AG04450 (cell line): ENCODE measurements around the gene MANBA. TPM values are rescaled to one million over a fixed set of nuclear protein-coding genes. Genes with fewer than 3 reads are reported as not detected.

ENCODE experiments used
- CTCF ChIA-PET: fragments of 300-600, 350-600 bp; formaldehyde crosslinking; extraction: SDS; loops from one replicate; lab custom pipeline; 2022; ENCODE audit warnings: antibody characterized with exemption, inconsistent platforms; lab: Charles Lee
- POLR2A ChIA-PET: fragments of 350-600 bp; formaldehyde crosslinking; extraction: SDS; loops from one replicate; lab custom pipeline; 2021; ENCODE audit warnings: antibody characterized with exemption, inconsistent platforms; lab: Yijun Ruan, JAX
- DNase-seq: peaks from one replicate; pipeline ENCODE4 v3.0.0-alpha.2; 2011; ENCODE audit warnings: low read depth, low spot score
- H3K27ac ChIP-seq: one replicate; pipeline ENCODE4 v1.5.1; 2012; ENCODE audit warnings: low read depth, low read length, control low read depth
- H3K27me3 ChIP-seq: one replicate; pipeline ENCODE4 v1.6.0; 2012; ENCODE audit warnings: low read length; ENCODE audit not compliant: control insufficient read depth, insufficient read depth
- H3K4me3 ChIP-seq: 2 replicates; pipeline ENCODE4 v1.5.1; 2011; ENCODE audit warnings: mild to moderate bottlenecking, low read depth, low read length, control low read depth
- H3K9me3 ChIP-seq: 2 replicates; pipeline ENCODE4 v1.5.1; 2012; ENCODE audit warnings: low read length; ENCODE audit not compliant: control insufficient read depth, insufficient read depth
- CTCF ChIP-seq: IDR thresholded peaks from 2 replicates; pipeline ENCODE4 v1.5.1; 2011; ENCODE audit warnings: low read depth, low read length, control low read depth, inconsistent platforms
- polyA plus RNA-seq: library from polyadenylated mRNA; depleted of rRNA; stranded (reverse); fragments of >200 nt; gene quantifications from 2 replicates; pipeline ENCODE4 v1.2.3, GENCODE V29; 2011

MANBA gene
- polyA plus RNA-seq, 1 experiment, result 20.9 TPM

DNA sequence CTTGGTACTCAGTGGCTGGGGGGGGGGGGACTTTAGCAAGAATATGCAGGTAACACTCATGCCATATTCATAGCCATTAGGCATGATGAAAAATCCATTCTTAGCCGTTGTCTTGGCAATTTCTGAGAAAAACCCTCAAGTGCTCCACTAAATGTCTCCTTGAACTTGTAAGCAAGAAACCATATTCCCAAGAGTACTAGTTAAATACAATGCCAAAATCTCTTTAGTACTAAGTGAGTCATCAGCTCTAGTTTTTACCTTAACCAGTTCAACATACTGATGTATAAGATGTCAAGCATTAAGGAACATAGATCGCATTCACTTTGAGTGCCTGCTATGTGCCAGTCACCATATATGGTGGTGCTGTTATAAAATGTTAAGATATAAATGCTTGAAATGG lies 39.0 kb upstream of the MANBA start:
- ChIA-PET POLR2A (interaction anchor here (1.5 kb wide), 1 partner anchor 10 kb away, joined by 3 read pairs; no protein-coding TSS in a partner anchor), CTCF (no interaction called here)
- DNase-seq, result no peak
- H3K4me3 ChIP-seq, result no peak overlapping the region
- no peaks in the 10 kb centered on the region for H3K27me3 ChIP-seq
- TF ChIP-seq CTCF, result no peak
- no peaks in the 10 kb centered on the region for H3K9me3 ChIP-seq
- no peak overlapping the region for H3K27ac ChIP-seq

- Histone ChIP-seq H3K27ac (no peak overlapping the region), H3K27me3 (no peaks in the 10 kb centered on the region), H3K4me3 (no peak overlapping the region), H3K9me3 (no peaks in the 10 kb centered on the region)
- CTCF ChIA-PET, result interaction anchor here (0.9 kb wide), 1 partner anchor 174 kb away, joined by 3 read pairs; no protein-coding TSS in a partner anchor
- no peak for DNase-seq
- no peak for TF ChIP-seq CTCF
- POLR2A ChIA-PET, result no interaction called here
Observed at GRCh38 chr4:102794999-102795398, 34.2 kb upstream of the MANBA start.

DNA sequence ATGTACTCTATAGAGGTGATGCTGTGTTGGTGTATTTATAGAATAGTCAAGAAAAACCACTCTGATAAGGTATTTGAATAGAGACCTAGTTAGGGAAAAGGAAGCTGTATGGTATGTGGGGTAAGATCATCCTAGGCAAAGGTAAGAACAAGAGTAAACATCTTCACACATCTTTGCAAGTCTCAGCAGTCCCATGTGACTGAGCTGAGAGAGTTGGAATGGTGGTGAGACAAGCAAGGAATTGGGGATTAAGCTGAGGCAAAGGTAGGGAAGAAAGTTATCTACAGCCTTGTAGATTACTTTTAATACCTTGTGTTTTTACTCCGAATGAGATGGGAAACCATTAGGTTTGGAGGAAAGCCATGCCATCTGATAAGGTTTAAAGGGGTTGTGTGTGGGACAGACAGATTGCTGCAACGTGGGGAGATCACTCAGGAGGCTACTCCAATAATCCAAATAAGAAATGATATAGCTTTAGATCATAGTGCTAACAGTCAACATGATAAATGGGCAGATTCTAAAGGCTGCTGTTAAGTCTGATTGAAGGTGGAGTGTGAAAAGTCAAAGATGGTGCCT lies 31.7 kb upstream of the MANBA start:
- H3K27ac ChIP-seq, result no peak overlapping the region
- no peak for DNase-seq
- ChIA-PET CTCF (interaction anchor here (1.5 kb wide), 1 partner anchor 172 kb away, joined by 6 read pairs; no protein-coding TSS in a partner anchor), POLR2A (interaction anchor here (1.0 kb wide), 1 partner anchor 35 kb away, joined by 3 read pairs; the partner anchor contains the start of gene UBE2D3)
- no peak overlapping the region for H3K4me3 ChIP-seq
- H3K27me3 ChIP-seq, result no peaks in the 10 kb centered on the region
- TF ChIP-seq CTCF, result no peak
- no peaks in the 10 kb centered on the region for H3K9me3 ChIP-seq

DNA sequence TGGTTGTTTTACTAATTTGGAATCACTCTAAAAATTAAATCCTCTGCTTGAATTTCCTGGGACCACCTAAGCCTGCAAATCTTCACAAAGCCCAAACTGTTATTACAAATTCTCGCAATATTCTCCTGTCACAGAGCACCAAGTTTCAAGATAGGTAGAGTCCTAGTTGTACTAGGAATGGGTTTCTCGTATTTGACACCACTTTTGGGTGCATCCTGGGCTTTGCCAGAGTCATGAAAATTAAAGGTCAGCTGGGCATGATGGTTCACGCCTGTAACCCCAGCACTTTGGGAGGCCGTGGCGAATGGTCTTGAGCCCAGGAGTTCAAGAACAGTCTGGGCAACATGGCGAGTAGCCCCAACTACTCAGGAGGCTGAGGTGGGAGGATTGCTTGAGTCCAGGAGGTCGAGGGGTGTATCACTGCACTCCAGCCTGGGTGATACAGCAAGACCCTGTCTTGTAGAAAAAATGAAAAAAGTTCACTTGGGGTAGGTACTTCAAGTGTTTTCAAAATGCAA lies 30.6 kb upstream of the MANBA start:
- no peak for DNase-seq
- CTCF ChIA-PET, result interaction anchor here (1.4 kb wide), 1 partner anchor 170 kb away, joined by 4 read pairs; no protein-coding TSS in a partner anchor

More for the DNA sequence above, 30.6 kb upstream of the MANBA start:
- no peaks in the 10 kb centered on the region for H3K27me3 ChIP-seq
- POLR2A ChIA-PET, result no interaction called here
- no peak overlapping the region for H3K4me3 ChIP-seq
- H3K9me3 ChIP-seq, result 0 out of 2 replicates have a peak, but pooled peaks cover 2% of the 10 kb centered on the region
- H3K27ac ChIP-seq, result no peak overlapping the region
- no peak for TF ChIP-seq CTCF
